Vagina (tissue), 2 donors: ENCODE data around the gene HOTAIR. TPM values are rescaled to one million over a fixed set of nuclear protein-coding genes. Genes with fewer than 3 reads are reported as not detected.
A peak's percentile ranks its signal among the peaks of the same experiment; 100 is the strongest.

ENCODE experiments used
- DNase-seq, 2 donors: peaks; one replicate each; pipeline ENCODE4 v3.0.0-alpha.2; 2017; ENCODE audit errors: extremely low spot score in 2 of 2
- H3K27ac ChIP-seq: fragments of 200-600 bp; sonication (generic); one replicate; pipeline ENCODE4 v1.5.1; 2019
- H3K27me3 ChIP-seq: fragments of 200-600 bp; sonication (generic); one replicate; pipeline ENCODE4 v1.5.1; 2019
- H3K36me3 ChIP-seq, 2 donors: fragments of 200-600 bp; sonication (generic); one replicate each; pipeline ENCODE4 v1.5.1; 2017 to 2019
- H3K4me1 ChIP-seq: fragments of 200-600 bp; sonication (generic); one replicate; pipeline ENCODE4 v1.5.1; 2019
- H3K4me3 ChIP-seq, 2 donors: fragments of 200-600 bp; sonication (generic); 1 replicate in 1 of 2; 2 replicates in 1 of 2; pipeline ENCODE4 v1.5.1; 2016 to 2019
- H3K9me3 ChIP-seq: fragments of 200-600 bp; sonication (generic); one replicate; pipeline ENCODE4 v1.5.1; 2019
- POLR2A ChIP-seq, 2 donors: fragments of 450-650 bp; IDR thresholded peaks; one replicate each; pipeline ENCODE4 v1.6.1; 2017; ENCODE audit warnings: antibody characterized with exemption in 2 of 2, mild to moderate bottlenecking in 2 of 2, moderate library complexity in 2 of 2
- POLR2AphosphoS5 ChIP-seq, 2 donors: sonication (generic); formaldehyde crosslinking; IDR thresholded peaks; one replicate each; pipeline ENCODE4 v1.9.0; 2017; ENCODE audit warnings: antibody characterized with exemption in 2 of 2, mild to moderate bottlenecking in 2 of 2, low read depth in 1 of 2; ENCODE audit not compliant: insufficient read depth in 1 of 2
- intact Hi-C: fragments of 100-400 bp; cut with DNase I; formaldehyde crosslinking; loops from one replicate; pipeline ENCODE4 v1.15.1; 2023
- total RNA-seq: library from RNA; depleted of rRNA; stranded (reverse); fragments of >200 nt; gene quantifications from one replicate; pipeline ENCODE4 v1.2.3, GENCODE V29; 2016
- TF ChIP-seq, protein P1 (sequence below), 3 experiments: fragments of 450-650 bp in 2 of 3; fragments of 200-600 bp in 1 of 3; sonication (generic) in 1 of 3; IDR thresholded peaks; one replicate each; pipeline ENCODE4 v1.5.1; 2017 to 2019; ENCODE audit warnings: antibody characterized with exemption in 3 of 3, mild to moderate bottlenecking in 2 of 3, moderate library complexity in 2 of 3

Gene HOTAIR
- not detected for total RNA-seq

DNA sequence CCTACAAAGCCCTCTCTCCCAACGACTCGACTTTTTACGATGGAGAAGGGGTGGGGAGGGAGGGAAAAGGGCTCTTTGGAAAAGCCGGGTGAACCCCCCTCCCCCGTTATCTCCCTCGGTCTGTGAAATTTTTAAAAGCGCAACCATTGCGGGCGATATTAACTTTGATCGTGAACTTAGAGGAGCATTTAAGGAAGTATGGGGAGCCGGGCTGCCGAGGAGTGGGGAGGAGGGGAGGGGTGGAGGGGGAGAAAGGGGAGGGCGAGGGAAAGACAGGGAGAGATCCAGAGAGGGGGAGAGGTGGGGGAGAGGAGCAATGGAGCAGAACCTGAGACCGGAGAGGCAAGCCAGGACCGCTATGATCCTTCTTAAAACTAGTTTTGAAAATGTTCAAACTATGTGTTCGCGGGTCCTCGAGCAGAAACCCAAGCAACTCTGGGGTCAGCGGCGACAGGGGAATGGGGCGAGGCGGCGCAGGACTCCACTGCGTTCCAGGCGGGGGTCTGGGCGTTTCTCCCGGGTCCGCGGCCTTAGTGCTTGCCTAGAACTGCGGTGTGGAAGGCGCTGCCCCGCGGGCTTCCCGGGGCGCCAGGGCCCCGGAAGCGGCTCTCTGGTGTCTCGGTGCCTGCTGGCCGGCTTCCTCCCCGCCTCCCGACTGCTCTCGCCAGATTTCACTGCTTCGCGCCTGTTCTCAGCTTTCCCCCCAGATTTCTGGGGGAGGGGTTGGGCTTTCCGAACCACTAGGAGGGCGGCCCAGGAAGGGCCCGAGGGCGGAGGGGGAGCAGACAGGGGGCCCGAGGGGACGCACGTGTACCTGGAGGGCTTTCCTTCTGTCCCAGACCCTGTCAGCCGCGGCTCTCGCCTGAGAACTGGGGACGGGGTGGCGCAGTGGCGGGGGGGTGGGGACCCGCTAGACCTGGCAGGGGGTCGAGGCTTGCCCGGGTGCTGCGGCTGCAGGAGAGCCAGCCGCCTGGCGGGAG is at the start of gene HOTAIR:
HOTAIR (minus strand) TSS at position 871 of the 980 bp plus-strand sequence.
- Histone ChIP-seq H3K36me3 (no peaks in the 10 kb centered on the region), H3K4me3 (peak within 1 kb of the TSS; percentile 32 to 41), H3K9me3 (no peaks in the 10 kb centered on the region), H3K27me3 (peaks cover 25% of the 10 kb centered on the region), H3K4me1 (peaks cover 20% of the 10 kb centered on the region), H3K27ac (no peak within 1 kb of the TSS)
- TF ChIP-seq POLR2AphosphoS5 (IDR thresholded peaks at IDR 0.05; ENCODE audit: insufficient read depth in 1 of 2, low read depth in 1 of 2): no peak
- no peak for TF ChIP-seq POLR2A (IDR thresholded peaks at IDR 0.05)
- TF ChIP-seq, protein P1, sequence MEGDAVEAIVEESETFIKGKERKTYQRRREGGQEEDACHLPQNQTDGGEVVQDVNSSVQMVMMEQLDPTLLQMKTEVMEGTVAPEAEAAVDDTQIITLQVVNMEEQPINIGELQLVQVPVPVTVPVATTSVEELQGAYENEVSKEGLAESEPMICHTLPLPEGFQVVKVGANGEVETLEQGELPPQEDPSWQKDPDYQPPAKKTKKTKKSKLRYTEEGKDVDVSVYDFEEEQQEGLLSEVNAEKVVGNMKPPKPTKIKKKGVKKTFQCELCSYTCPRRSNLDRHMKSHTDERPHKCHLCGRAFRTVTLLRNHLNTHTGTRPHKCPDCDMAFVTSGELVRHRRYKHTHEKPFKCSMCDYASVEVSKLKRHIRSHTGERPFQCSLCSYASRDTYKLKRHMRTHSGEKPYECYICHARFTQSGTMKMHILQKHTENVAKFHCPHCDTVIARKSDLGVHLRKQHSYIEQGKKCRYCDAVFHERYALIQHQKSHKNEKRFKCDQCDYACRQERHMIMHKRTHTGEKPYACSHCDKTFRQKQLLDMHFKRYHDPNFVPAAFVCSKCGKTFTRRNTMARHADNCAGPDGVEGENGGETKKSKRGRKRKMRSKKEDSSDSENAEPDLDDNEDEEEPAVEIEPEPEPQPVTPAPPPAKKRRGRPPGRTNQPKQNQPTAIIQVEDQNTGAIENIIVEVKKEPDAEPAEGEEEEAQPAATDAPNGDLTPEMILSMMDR (IDR thresholded peaks at IDR 0.05): no peak
- no peak for DNase-seq
- intact Hi-C loops: no loop called here

DNA sequence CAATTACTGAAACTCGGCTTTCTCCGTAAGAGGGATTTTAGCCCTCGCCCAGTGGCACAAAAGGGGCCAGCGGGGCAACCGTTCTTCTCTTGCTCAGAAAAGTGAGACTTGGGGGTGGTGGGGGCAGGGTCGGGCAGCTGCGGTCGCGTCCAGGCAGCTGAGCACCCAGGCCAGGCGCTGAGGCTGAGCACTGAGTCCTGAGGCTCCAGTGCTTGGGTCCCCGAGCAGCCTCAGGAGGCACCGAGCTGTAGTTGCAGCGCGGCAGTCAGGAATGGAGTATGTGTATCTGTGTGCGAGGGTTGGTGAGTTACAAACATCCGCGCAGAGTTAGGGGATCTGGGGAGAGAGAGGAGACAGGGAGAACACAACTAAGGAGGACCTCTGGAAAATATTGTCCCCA is 49.4 kb upstream of the HOTAIR start:
- TF ChIP-seq POLR2A (IDR thresholded peaks at IDR 0.05) (no peak), POLR2AphosphoS5 (IDR thresholded peaks at IDR 0.05; ENCODE audit: insufficient read depth in 1 of 2, low read depth in 1 of 2) (no peak)
- TF ChIP-seq, protein P1 (IDR thresholded peaks at IDR 0.05): no peak
- H3K27me3 ChIP-seq: peaks cover 21% of the 10 kb centered on the region
- H3K4me3 ChIP-seq: no peak overlapping the region
- H3K27ac ChIP-seq: no peak overlapping the region
- H3K9me3 ChIP-seq: no peaks in the 10 kb centered on the region
- H3K36me3 ChIP-seq: no peaks in the 10 kb centered on the region
- intact Hi-C loops: no loop called here
- DNase-seq: no peak
- peaks cover 10% of the 10 kb centered on the region for H3K4me1 ChIP-seq

DNA sequence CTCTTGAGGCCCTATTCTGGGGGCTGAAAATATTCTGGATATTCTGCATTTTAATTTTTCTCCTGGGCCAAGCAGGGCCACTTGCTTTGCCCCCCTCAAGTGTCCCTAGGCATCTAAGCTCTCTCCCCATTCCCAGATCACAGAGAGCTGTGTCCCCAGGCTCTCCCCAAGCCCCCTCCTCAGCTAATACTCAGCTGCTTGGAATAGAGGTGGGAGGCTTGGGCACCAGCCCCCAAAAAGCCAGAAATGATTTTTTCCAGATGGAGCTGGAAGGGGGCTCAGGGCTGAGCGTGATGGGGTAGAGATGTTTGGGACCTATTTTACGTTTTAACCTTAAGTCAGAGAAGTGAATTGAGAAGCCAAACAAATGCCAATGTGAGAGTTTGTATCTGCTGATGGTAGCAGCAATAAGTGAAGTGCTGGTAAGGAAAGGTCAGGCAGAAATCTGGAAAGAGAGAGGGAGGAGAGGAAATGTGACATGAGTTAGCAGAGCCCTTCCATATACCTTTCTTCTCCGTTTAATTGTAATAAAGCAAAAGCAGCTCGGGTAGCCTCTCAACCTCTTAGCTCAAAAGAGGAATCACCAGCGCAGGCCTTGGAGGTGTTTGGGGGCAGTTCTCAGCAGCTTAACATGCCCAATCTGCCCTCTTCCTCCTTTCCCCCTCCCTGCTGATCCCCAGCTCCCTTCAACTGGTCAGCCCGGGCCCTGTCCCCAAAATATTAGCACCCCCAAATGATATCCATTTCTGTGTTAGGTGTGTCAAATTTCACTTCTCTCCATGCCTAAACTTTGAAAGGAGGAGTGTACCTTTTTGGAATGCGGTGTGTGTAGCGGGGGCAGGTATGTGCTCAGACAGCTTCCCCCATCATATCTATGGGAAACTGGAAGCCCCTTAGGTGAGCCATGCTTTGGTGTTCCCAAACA is 48.5 kb upstream of the HOTAIR start:
- Histone ChIP-seq H3K36me3 (no peaks in the 10 kb centered on the region), H3K4me1 (peaks cover 13% of the 10 kb centered on the region), H3K27me3 (peaks cover 21% of the 10 kb centered on the region), H3K4me3 (no peak overlapping the region), H3K9me3 (no peaks in the 10 kb centered on the region), H3K27ac (no peak overlapping the region)
- intact Hi-C loops: no loop called here
- no peak for DNase-seq
- TF ChIP-seq POLR2A (IDR thresholded peaks at IDR 0.05): no peak
- TF ChIP-seq, protein P1 (IDR thresholded peaks at IDR 0.05): no peak
- TF ChIP-seq POLR2AphosphoS5 (IDR thresholded peaks at IDR 0.05; ENCODE audit: insufficient read depth in 1 of 2, low read depth in 1 of 2): no peak

DNA sequence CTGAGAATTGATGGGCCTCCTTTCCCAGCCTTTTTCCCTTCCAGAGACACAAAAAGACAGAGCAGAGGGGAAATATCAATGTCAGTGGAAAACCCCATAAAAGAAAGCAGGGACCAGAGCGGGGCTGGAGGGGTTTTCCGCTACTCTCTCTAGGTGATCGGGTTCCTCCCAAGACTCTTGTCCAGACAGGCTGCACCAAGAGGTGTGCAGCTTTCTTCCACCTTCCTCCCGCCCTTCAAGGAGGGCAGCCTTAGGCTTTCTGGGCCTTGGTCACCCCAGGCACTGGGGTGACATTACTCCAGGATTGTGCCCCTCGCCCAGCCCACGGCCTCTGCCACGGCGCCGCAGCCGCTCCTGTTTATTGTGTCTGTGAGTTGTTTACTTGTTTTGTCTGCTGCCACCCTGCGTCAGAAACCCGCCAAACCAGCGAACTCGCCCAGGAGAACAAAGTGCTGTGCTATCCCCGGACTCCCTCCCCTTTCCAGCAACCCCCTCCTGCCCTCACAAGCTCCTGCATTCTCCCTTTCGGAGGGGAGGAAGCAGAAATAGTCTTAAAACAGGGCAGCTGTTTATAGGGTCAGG is 46.8 kb upstream of the HOTAIR start:
- no peak for DNase-seq
- peaks cover 31% of the 10 kb centered on the region for H3K27me3 ChIP-seq
- TF ChIP-seq POLR2A (IDR thresholded peaks at IDR 0.05): no peak
- TF ChIP-seq, protein P1 (IDR thresholded peaks at IDR 0.05): no peak
- TF ChIP-seq POLR2AphosphoS5 (IDR thresholded peaks at IDR 0.05; ENCODE audit: insufficient read depth in 1 of 2, low read depth in 1 of 2): no peak
- H3K9me3 ChIP-seq: no peaks in the 10 kb centered on the region
- no peak overlapping the region for H3K27ac ChIP-seq
- intact Hi-C loops: no loop called here
- no peak overlapping the region for H3K4me3 ChIP-seq
- H3K4me1 ChIP-seq: peaks cover 30% of the 10 kb centered on the region
- H3K36me3 ChIP-seq: no peaks in the 10 kb centered on the region
